Fibroblast of villous mesenchyme (primary cell): ENCODE results near the gene TPM2. TPM values are rescaled to one million over a fixed set of nuclear protein-coding genes. Genes with fewer than 3 reads are reported as not detected.

ENCODE experiments used
- DNase-seq: peaks from one replicate; pipeline ENCODE4 v3.0.0-alpha.2; 2010; ENCODE audit warnings: low read depth
- H3K4me3 ChIP-seq: 2 replicates; pipeline ENCODE4 v1.5.1; 2011; ENCODE audit warnings: low read depth, mild to moderate bottlenecking, low read length
- CTCF ChIP-seq: IDR thresholded peaks from 2 replicates; pipeline ENCODE4 v1.5.1; 2012; ENCODE audit warnings: low read depth, mild to moderate bottlenecking, low read length; ENCODE audit not compliant: insufficient read depth
- total RNA-seq: library from RNA; depleted of rRNA; stranded (reverse); fragments of >200 nt; gene quantifications from 2 replicates; pipeline ENCODE4 v1.2.3, GENCODE V29; 2012

The TPM2 gene
- total RNA-seq, 1 donor: 1,893 TPM

DNA sequence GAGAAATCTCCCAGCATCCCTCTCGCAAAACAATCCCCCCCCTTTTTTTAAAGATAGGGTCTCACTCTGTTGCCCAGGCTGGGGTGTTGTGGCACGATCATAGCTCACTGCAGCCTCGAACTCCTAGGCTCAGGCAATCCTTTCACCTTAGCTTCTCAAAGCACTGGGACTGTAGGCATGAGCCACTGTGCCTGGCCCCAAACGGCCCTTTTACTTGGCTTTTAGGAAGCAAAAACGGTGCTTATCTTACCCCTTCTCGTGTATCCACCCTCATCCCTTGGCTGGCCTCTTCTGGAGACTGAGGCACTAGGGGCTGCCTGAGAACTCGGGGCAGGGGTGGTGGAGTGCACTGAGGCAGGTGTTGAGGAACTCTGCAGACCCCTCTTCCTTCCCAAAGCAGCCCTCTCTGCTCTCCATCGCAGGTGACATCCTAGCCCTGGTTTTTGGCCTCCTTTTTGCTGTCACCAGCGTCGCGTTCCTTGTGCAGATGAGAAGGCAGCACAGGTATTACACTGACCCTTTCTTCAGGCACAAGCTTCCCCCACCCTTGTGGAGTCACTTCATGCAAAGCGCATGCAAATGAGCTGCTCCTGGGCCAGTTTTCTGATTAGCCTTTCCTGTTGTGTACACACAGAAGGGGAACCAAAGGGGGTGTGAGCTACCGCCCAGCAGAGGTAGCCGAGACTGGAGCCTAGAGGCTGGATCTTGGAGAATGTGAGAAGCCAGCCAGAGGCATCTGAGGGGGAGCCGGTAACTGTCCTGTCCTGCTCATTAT, 9.2 kb downstream of the TPM2 start:
- peak; percentile 46 for DNase-seq
- TF ChIP-seq CTCF: no peak
- H3K4me3 ChIP-seq: no peak overlapping the region

GRCh38 chr9:35679766-35680330, 9.9 kb downstream of the TPM2 start:
- TF ChIP-seq CTCF: no peak
- no peak overlapping the region for H3K4me3 ChIP-seq
- DNase-seq: no peak

GRCh38 chr9:35679091-35679490, 10.6 kb downstream of the TPM2 start:
- H3K4me3 ChIP-seq: no peak overlapping the region
- TF ChIP-seq CTCF: no peak
- DNase-seq: no peak

DNA sequence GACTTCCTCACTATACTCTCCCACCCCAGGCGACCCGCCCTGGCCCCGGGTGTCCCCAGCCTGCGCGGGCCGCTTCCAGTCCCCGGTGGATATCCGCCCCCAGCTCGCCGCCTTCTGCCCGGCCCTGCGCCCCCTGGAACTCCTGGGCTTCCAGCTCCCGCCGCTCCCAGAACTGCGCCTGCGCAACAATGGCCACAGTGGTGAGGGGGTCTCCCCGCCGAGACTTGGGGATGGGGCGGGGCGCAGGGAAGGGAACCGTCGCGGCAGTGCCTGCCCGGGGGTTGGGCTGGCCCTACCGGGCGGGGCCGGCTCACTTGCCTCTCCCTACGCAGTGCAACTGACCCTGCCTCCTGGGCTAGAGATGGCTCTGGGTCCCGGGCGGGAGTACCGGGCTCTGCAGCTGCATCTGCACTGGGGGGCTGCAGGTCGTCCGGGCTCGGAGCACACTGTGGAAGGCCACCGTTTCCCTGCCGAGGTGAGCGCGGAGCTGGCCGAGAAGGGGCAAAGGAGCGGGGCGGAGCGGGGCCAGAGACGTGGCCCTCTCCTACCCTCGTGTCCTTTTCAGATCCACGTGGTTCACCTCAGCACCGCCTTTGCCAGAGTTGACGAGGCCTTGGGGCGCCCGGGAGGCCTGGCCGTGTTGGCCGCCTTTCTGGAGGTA, 13.9 kb downstream of the TPM2 start:
- DNase-seq: no peak
- TF ChIP-seq CTCF: no peak
- H3K4me3 ChIP-seq: peak overlapping the region; percentile 61

- no peak for DNase-seq
- H3K4me3 ChIP-seq: peak overlapping the region; percentile 61
- no peak for TF ChIP-seq CTCF
These were observed 14.5 kb downstream of the TPM2 start for GRCh38 chr9:35675204-35675603.

GRCh38 chr9:35674025-35674361, 15.7 kb downstream of the TPM2 start:
- H3K4me3 ChIP-seq: no peak overlapping the region
- no peak for TF ChIP-seq CTCF
- no peak for DNase-seq
